GM12873 (cell line): ENCODE data around the gene PROSER2.

ENCODE experiments used
- CTCF ChIP-seq: IDR thresholded peaks from 2 replicates; pipeline ENCODE4 v1.5.1; 2012; ENCODE audit warnings: low read depth, mild to moderate bottlenecking, moderate library complexity, low read length, control low read depth; ENCODE audit not compliant: insufficient read depth; ENCODE audit errors: missing control alignments

The PROSER2 gene

GRCh38 chr10:11827414-11827813 lies 4.3 kb downstream of the PROSER2 start:
- no peak for TF ChIP-seq CTCF

- no peak for TF ChIP-seq CTCF
These were observed 5.6 kb downstream of the PROSER2 start for GRCh38 chr10:11828682-11829284.

- TF ChIP-seq CTCF = no peak
These were observed 7.8 kb downstream of the PROSER2 start for GRCh38 chr10:11830836-11831519.

GRCh38 chr10:11831520-11831951 lies 8.4 kb downstream of the PROSER2 start:
- TF ChIP-seq CTCF = no peak

GRCh38 chr10:11832042-11832441 lies 8.9 kb downstream of the PROSER2 start:
- no peak for TF ChIP-seq CTCF

GRCh38 chr10:11835061-11835460 lies 11.9 kb downstream of the PROSER2 start:
- TF ChIP-seq CTCF = no peak

- TF ChIP-seq CTCF = no peak
These were observed 12.5 kb downstream of the PROSER2 start for GRCh38 chr10:11835704-11836103.
